Endothelial cell of umbilical vein (primary cell): Measurements from ENCODE around the gene BRCA1.

Experiments used
- CTCF ChIP-seq, 2 donors: IDR thresholded peaks; 1 replicate in 1 of 2; 2 replicates in 1 of 2; pipeline ENCODE4 v1.5.1; 2011; ENCODE audit warnings: low read length in 2 of 2, mild to moderate bottlenecking in 2 of 2, moderate library complexity in 2 of 2, control low read depth in 1 of 2, inconsistent platforms in 1 of 2, low read depth in 1 of 2; ENCODE audit not compliant: insufficient read depth in 1 of 2; ENCODE audit errors: extremely low read depth in 1 of 2
- FOS ChIP-seq: IDR thresholded peaks from 2 replicates; pipeline ENCODE4 v1.6.1; 2011; ENCODE audit warnings: mild to moderate bottlenecking, low read length, moderate library complexity, borderline replicate concordance; ENCODE audit not compliant: insufficient read depth
- POLR2A ChIP-seq: IDR thresholded peaks from 2 replicates; pipeline ENCODE4 v1.6.1; 2012; ENCODE audit warnings: low read depth, mild to moderate bottlenecking, control low read depth, low read length

GRCh38 chr17:43125967-43126910, 1.1 kb upstream of the BRCA1 start:
- TF ChIP-seq CTCF (IDR thresholded peaks at IDR 0.05; ENCODE audit: extremely low read depth in 1 of 2, insufficient read depth in 1 of 2, low read depth in 1 of 2, low read length in 2 of 2) (no peak), POLR2A (no peak), FOS (no peak)
